Measurements from ENCODE around the gene FOS.

The FOS gene

DNA sequence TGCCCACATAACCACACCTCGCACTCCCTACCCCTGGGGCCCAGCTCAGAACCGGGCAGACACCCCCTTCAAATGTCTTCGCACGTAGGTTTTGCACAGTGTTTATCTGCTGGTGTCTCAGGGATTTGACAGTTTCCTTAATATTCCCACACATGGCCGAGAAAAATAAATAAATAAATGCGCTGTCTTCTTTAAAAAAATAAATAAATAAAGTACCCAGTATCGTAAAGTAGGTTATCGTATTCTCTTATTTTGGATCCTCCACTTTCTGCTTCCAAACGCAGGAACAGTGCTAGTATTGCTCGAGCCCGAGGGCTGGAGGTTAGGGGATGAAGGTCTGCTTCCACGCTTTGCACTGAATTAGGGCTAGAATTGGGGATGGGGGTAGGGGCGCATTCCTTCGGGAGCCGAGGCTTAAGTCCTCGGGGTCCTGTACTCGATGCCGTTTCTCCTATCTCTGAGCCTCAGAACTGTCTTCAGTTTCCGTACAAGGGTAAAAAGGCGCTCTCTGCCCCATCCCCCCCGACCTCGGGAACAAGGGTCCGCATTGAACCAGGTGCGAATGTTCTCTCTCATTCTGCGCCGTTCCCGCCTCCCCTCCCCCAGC, 710 bp upstream of the FOS start:
- DNase-seq: no peak

GRCh38 chr14:75279153-75279762, 630 bp downstream of the FOS start:
- peak; percentile 85 for DNase-seq

GRCh38 chr14:75279763-75280290, 1.2 kb downstream of the FOS start:
- DNase-seq: peak; percentile 69

GRCh38 chr14:75280291-75280830, 1.7 kb downstream of the FOS start:
- DNase-seq: peak; percentile 62

- peak; percentile 75 for DNase-seq
Observed at GRCh38 chr14:75280831-75281653, 2.4 kb downstream of the FOS start.

DNA sequence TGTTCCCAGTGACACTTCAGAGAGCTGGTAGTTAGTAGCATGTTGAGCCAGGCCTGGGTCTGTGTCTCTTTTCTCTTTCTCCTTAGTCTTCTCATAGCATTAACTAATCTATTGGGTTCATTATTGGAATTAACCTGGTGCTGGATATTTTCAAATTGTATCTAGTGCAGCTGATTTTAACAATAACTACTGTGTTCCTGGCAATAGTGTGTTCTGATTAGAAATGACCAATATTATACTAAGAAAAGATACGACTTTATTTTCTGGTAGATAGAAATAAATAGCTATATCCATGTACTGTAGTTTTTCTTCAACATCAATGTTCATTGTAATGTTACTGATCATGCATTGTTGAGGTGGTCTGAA, 3.0 kb downstream of the FOS start:
- no peak for DNase-seq

- DNase-seq: peak; percentile 61
Observed at GRCh38 chr14:75282170-75282554, 3.5 kb downstream of the FOS start.

GRCh38 chr14:75282555-75283161, 4.0 kb downstream of the FOS start:
- peak; percentile 78 for DNase-seq

DNA sequence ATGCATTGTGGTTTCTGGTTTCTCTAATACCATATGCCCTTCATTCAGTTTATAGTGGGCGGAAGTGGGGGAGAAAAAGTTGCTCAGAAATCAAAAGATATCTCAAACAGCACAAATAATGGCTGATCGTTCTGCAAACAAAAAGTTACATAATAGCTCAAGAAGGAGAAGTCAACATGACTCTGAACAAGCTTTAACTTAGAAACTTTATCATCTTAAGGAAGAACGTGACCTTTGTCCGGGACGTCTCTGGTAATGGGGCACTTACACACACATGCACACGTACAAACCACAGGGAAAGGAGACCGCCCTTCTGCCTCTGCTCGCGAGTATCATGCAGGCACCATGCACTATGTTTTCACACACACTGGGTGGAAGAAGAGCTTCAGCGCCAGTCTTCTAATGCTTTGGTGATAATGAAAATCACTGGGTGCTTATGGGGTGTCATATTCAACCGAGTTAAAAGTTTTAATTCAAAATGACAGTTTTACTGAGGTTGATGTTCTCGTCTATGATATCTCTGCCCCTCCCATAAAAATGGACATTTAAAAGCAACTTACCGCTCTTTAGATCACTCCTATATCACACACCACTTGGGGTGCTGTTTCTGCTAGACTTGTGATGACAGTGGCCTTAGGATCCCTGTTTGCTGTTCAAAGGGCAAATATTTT, 4.7 kb downstream of the FOS start:
- peak; percentile 70 for DNase-seq

GRCh38 chr14:75283833-75284563, 5.4 kb downstream of the FOS start:
- peak; percentile 61 for DNase-seq

DNA sequence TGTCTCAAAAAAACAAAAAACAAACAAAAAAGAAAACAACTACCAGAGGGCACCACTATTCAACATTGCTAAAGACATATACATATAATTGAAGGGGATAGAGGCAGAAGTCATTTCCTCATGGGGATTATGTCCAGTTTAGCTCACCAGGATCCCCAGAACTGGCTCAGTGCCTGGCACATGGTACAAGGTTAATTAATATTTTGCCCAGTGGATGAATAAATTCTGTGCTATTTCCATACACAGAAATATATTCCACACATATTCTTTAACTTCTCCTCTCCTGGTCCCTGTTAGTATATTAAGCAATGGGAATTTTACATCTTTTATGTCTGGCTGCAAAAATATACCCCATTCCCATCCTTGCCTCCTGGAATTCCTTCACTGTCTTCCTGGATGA, 6.7 kb downstream of the FOS start:
- no peak for DNase-seq

GRCh38 chr14:75286313-75286712, 7.7 kb downstream of the FOS start:
- DNase-seq: peak; percentile 61

DNA sequence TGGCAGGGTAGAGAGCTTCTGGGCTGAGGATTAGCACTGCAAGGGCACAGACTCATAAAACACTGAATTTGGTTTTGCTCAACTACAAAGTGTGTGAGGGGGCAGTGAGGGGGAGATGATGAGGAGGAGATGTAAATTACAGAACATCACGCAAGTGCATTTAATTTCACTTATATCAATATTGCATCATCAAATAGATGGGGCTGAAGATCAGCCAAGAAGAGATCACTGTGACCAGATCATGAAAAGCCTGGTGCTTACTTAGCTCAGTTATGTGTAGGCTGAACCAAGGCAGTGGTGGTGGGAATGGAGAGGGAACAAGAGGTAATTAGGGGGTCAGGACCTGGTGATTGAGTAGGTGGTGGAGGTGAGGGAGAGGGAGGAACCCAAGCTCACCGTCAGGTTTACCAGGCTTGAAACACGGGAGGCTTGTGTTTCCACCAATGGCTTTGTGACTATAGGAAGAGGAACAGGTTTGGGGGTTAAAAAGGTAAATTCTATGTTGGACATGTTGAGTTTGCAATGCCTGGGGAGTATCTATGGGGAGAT, 11.3 kb downstream of the FOS start:
- no peak for DNase-seq

GRCh38 chr14:75290851-75291250, 12.2 kb downstream of the FOS start:
- DNase-seq: no peak

DNA sequence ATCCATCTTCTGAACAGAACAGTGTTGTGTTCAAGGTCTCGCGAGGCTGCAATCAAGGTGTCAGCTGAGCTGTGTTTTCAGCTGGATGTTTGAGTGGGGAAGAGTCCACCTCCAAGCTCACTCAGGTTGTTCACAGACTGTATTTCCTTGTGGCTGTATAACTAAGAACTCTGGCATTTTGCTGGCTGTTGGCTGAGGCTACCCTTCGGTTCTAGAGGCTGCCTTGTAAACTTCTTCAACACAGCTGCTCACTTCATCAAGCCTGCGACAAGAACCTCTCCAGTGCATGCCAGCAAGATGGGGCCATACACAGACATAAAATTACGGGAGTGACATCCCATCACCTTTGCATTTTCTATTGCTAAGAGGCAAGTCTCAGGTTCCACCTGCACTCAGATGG, 12.7 kb downstream of the FOS start:
- DNase-seq: no peak

GRCh38 chr14:75292101-75292563, 13.5 kb downstream of the FOS start:
- DNase-seq: no peak

DNA sequence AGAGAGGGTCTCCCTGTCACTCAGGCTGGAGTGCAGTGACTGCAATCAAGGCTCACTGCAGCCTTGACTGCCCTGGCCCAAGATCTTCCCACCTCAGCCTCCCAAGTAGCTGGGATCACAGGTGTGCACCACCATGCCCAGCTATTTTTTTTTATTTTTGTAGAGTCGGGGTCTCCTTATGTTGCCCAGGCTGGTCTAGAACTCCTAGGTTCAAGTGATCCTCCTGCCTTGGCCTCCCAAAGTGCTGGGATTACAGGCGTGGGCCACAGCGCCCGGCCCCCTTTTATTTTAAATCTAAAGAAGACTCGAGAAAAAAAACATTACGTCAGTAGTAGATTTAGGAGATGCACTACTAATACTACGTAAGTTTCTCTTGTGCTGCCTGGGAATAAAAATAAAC, 14.3 kb downstream of the FOS start:
- no peak for DNase-seq

GRCh38 chr14:75293920-75294648, 15.5 kb downstream of the FOS start:
- peak; percentile 98 for DNase-seq

DNA sequence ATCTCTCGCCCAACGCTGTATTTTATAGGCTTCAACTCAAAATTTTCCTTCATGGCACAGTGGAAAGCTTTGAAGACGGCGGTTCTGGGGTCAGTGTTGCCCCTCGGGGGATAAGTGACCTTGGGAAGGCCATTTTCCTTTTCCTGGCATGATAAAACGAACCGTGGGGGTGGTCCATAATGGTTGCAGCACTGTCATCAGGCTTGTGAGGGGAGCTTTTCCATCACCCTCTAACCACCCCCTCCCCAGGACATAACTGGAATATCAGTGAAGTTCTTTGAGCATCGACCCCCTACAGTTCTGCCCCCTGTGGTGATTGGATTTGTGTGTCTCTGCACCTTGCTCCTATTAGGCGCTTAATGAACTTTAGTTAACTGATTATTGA, 16.0 kb downstream of the FOS start:
- DNase-seq: no peak

DNA sequence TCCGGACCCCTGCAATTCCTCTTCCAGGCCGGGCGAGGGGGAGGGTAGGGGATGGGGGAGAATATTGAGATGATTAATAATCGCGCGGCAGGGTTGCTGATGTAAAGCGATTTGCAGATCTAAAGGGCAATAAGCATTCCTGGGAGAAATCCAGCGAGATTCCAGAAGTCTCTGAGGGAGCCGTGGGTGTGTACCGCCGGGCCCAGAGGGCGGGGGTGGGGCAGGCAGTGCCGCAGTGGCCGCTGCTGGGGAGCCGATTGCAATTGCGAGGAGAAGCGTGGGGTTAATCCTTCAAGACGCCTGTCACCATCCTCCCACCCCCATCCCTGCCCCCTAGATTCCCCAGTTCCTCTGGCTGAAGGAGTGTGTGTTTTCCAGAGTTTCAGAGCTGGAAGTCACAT, 16.4 kb downstream of the FOS start:
- DNase-seq: no peak
